Thoracic aorta (tissue), 2 donors: ENCODE data around the gene SUMO4. TPM values are rescaled to one million over a fixed set of nuclear protein-coding genes. Genes with fewer than 3 reads are reported as not detected.

Source experiments
- ATAC-seq: fragments of 150-250 bp; one replicate; pipeline ENCODE4 v1.8.0; 2017; ENCODE audit warnings: low read depth; ENCODE audit not compliant: insufficient number of reproducible peaks, low FRiP score
- DNase-seq: peaks from one replicate; pipeline ENCODE4 v3.0.0-alpha.2; 2020; ENCODE audit warnings: low spot score
- H3K27ac ChIP-seq, 2 donors: fragments of 200-600 bp; sonication (generic); 1 replicate in 1 of 2; 2 replicates in 1 of 2; pipeline ENCODE4 v1.5.1; 2016; ENCODE audit warnings: mild to moderate bottlenecking in 2 of 2, moderate library complexity in 2 of 2
- H3K27me3 ChIP-seq: fragments of 200-600 bp; sonication (generic); replicated peaks from 2 replicates; pipeline ENCODE4 v1.6.0; 2016; ENCODE audit warnings: mild to moderate bottlenecking; ENCODE audit not compliant: insufficient read depth
- H3K36me3 ChIP-seq: fragments of 200-600 bp; sonication (generic); one replicate; pipeline ENCODE4 v1.5.1; 2016
- H3K4me1 ChIP-seq, 2 donors: fragments of 200-600 bp; sonication (generic); 1 replicate in 1 of 2; 2 replicates in 1 of 2; pipeline versions ENCODE4 v1.5.1 to v1.6.0; 2016; ENCODE audit warnings: low read depth in 2 of 2, mild to moderate bottlenecking in 1 of 2; ENCODE audit not compliant: control insufficient read depth in 1 of 2
- H3K4me3 ChIP-seq: fragments of 200-600 bp; sonication (generic); 2 replicates; pipeline ENCODE4 v1.5.1; 2016; ENCODE audit warnings: mild to moderate bottlenecking
- H3K9me3 ChIP-seq: fragments of 200-600 bp; sonication (generic); 2 replicates; pipeline ENCODE4 v1.5.1; 2016
- CTCF ChIP-seq: fragments of 200-600 bp; sonication (generic); IDR thresholded peaks from one replicate; pipeline ENCODE4 v1.5.1; 2019; ENCODE audit warnings: antibody characterized with exemption
- total RNA-seq, 2 donors: library from RNA; depleted of rRNA; stranded (reverse); fragments of >200 nt; gene quantifications; one replicate each; pipeline versions ENCODE4 v1.1.0 to v1.2.3, GENCODE V29; 2016

Gene SUMO4
- total RNA-seq, 2 donors from 2014 or later = 3.2 to 5.6 TPM

GRCh38 chr6:149387779-149388512 lies 12.1 kb upstream of the SUMO4 start:
- H3K4me3 ChIP-seq = no peak overlapping the region
- H3K9me3 ChIP-seq = no peaks in the 10 kb centered on the region
- no peak overlapping the region for H3K27ac ChIP-seq
- H3K27me3 ChIP-seq = no peaks in the 10 kb centered on the region
- no peaks in the 10 kb centered on the region for H3K36me3 ChIP-seq
- no peak for TF ChIP-seq CTCF
- H3K4me1 ChIP-seq = peaks cover 16 to 18% of the 10 kb centered on the region in 2 donors
- DNase-seq (no peak), ATAC-seq (no peak)

GRCh38 chr6:149389509-149390297 lies 10.4 kb upstream of the SUMO4 start:
- Histone ChIP-seq H3K4me1 (peaks cover 16 to 18% of the 10 kb centered on the region in 2 donors), H3K36me3 (no peaks in the 10 kb centered on the region), H3K9me3 (no peaks in the 10 kb centered on the region), H3K4me3 (no peak overlapping the region), H3K27me3 (no peaks in the 10 kb centered on the region), H3K27ac (no peak overlapping the region)
- DNase-seq = no peak
- ATAC-seq = no peak
- no peak for TF ChIP-seq CTCF

GRCh38 chr6:149392093-149392492 lies 8.0 kb upstream of the SUMO4 start:
- Histone ChIP-seq H3K4me3 (no peak overlapping the region), H3K4me1 (peaks cover 6 to 13% of the 10 kb centered on the region in 2 donors), H3K9me3 (no peaks in the 10 kb centered on the region), H3K27me3 (no peaks in the 10 kb centered on the region), H3K36me3 (no peaks in the 10 kb centered on the region), H3K27ac (no peak overlapping the region)
- DNase-seq (no peak), ATAC-seq (no peak)
- no peak for TF ChIP-seq CTCF

- Histone ChIP-seq H3K36me3 (no peaks in the 10 kb centered on the region), H3K27me3 (no peaks in the 10 kb centered on the region), H3K9me3 (no peaks in the 10 kb centered on the region), H3K27ac (no peak overlapping the region), H3K4me3 (no peak overlapping the region), H3K4me1 (peaks cover 6 to 10% of the 10 kb centered on the region in 2 donors)
- TF ChIP-seq CTCF = no peak
- no peak for ATAC-seq
- no peak for DNase-seq
Measured at GRCh38 chr6:149392535-149392934, 7.5 kb upstream of the SUMO4 start.

- DNase-seq = no peak
- H3K4me3 ChIP-seq = no peak overlapping the region
- H3K27ac ChIP-seq = no peak overlapping the region
- H3K9me3 ChIP-seq = no peaks in the 10 kb centered on the region
- peaks cover 4 to 6% of the 10 kb centered on the region in 2 donors for H3K4me1 ChIP-seq
- ATAC-seq = no peak
- TF ChIP-seq CTCF = no peak
- H3K36me3 ChIP-seq = no peaks in the 10 kb centered on the region
- no peaks in the 10 kb centered on the region for H3K27me3 ChIP-seq
Measured at GRCh38 chr6:149393002-149393679, 6.9 kb upstream of the SUMO4 start.
